HG02571 (cell line): ENCODE results near the gene MR1.
"Not testable (repeated sequence)": the region's sequence is repeated elsewhere in the genome, so short reads cannot be mapped to it uniquely, and the experiment has no call there.

Source experiments
- ATAC-seq: cut with Tn5 transposase; IDR thresholded peaks from one replicate; pipeline ENCODE4 v1.9.1; 2021; ENCODE audit warnings: mild to moderate bottlenecking, moderate library complexity; ENCODE audit not compliant: unreplicated experiment

The MR1 gene

GRCh38 chr1:181028615-181029014 is 5.2 kb upstream of the MR1 start:
- ATAC-seq: no peak

- ATAC-seq: no peak
Observed at GRCh38 chr1:181032535-181032934, 1.2 kb upstream of the MR1 start.

GRCh38 chr1:181033128-181033798 is 520 bp upstream of the MR1 start:
- peak; percentile 27 for ATAC-seq

- not testable (repeated sequence) for ATAC-seq
Observed at GRCh38 chr1:181035210-181035609, 1.4 kb downstream of the MR1 start.

- no peak for ATAC-seq
Observed at GRCh38 chr1:181036107-181036836, 2.5 kb downstream of the MR1 start.

- ATAC-seq: no peak
Observed at GRCh38 chr1:181037386-181037785, 3.6 kb downstream of the MR1 start.

GRCh38 chr1:181038399-181038873 is 4.7 kb downstream of the MR1 start:
- peak; percentile 42 for ATAC-seq

- ATAC-seq: no peak
Observed at GRCh38 chr1:181040284-181040865, 6.6 kb downstream of the MR1 start.

- ATAC-seq: no peak
Observed at GRCh38 chr1:181043025-181043888, 9.5 kb downstream of the MR1 start.

- ATAC-seq: peak; percentile 82
Observed at GRCh38 chr1:181044449-181044966, 10.7 kb downstream of the MR1 start.

- not testable (repeated sequence) for ATAC-seq
Observed at GRCh38 chr1:181045946-181046345, 12.2 kb downstream of the MR1 start.

- no peak for ATAC-seq
Observed at GRCh38 chr1:181049378-181049777, 15.6 kb downstream of the MR1 start.

GRCh38 chr1:181050922-181051321 is 17.1 kb downstream of the MR1 start:
- ATAC-seq: no peak

- no peak for ATAC-seq
Observed at GRCh38 chr1:181056560-181056959, 22.8 kb downstream of the MR1 start.

GRCh38 chr1:181057079-181057478 is 23.3 kb downstream of the MR1 start:
- ATAC-seq: no peak

- no peak for ATAC-seq
Observed at GRCh38 chr1:181059435-181059834, 25.7 kb downstream of the MR1 start.

GRCh38 chr1:181060066-181060465 is 26.3 kb downstream of the MR1 start:
- ATAC-seq: no peak

- ATAC-seq: not testable (repeated sequence)
Observed at GRCh38 chr1:181060947-181061346, 27.2 kb downstream of the MR1 start.

- no peak for ATAC-seq
Observed at GRCh38 chr1:181061487-181061886, 27.7 kb downstream of the MR1 start.

- peak; percentile 90 for ATAC-seq
Observed at GRCh38 chr1:181061891-181062835, 28.4 kb downstream of the MR1 start.
